GM23338 (cell line): ENCODE results near the gene NRBP1. TPM values are rescaled to one million over a fixed set of nuclear protein-coding genes. Genes with fewer than 3 reads are reported as not detected.

Experiments used
- ATAC-seq: fragments of 200-7000 bp; cut with Tn5 transposase; 3 replicates; pipeline ENCODE4 v1.9.1; 2020
- DNase-seq: peaks from one replicate; pipeline ENCODE4 v3.0.0-alpha.2; 2015; ENCODE audit warnings: low spot score
- H2AFZ ChIP-seq: fragments of 200-600 bp; sonication (generic); 2 replicates; pipeline ENCODE4 v1.8.0; 2016; ENCODE audit warnings: antibody characterized with exemption, mild to moderate bottlenecking, moderate library complexity
- H3F3A ChIP-seq: fragments of 200-600 bp; sonication (generic); replicated peaks from 2 replicates; pipeline ENCODE4 v1.8.0; 2017; ENCODE audit warnings: antibody characterized with exemption, mixed run types, low read depth
- H3K27ac ChIP-seq: fragments of 200-600 bp; sonication (generic); 2 replicates; pipeline ENCODE4 v1.6.1; 2016; ENCODE audit warnings: low read depth
- H3K27me3 ChIP-seq: fragments of 200-600 bp; sonication (generic); 2 replicates; pipeline ENCODE4 v1.8.0; 2016; ENCODE audit warnings: mild to moderate bottlenecking, mixed run types, moderate library complexity; ENCODE audit not compliant: insufficient read depth
- H3K36me3 ChIP-seq: fragments of 200-600 bp; sonication (generic); 2 replicates; pipeline ENCODE4 v1.8.0; 2016; ENCODE audit warnings: mild to moderate bottlenecking; ENCODE audit not compliant: insufficient read depth
- H3K4me1 ChIP-seq: fragments of 200-600 bp; sonication (generic); 2 replicates; pipeline ENCODE4 v1.8.0; 2016; ENCODE audit warnings: mild to moderate bottlenecking, moderate library complexity; ENCODE audit not compliant: insufficient read depth
- H3K4me2 ChIP-seq: fragments of 200-600 bp; sonication (generic); 2 replicates; pipeline ENCODE4 v1.7.1; 2017; ENCODE audit warnings: mixed run types
- H3K4me3 ChIP-seq: fragments of 200-600 bp; sonication (generic); 2 replicates; pipeline ENCODE4 v1.6.1; 2016; ENCODE audit warnings: mixed run types
- H3K79me2 ChIP-seq: fragments of 200-600 bp; sonication (generic); replicated peaks from 2 replicates; pipeline ENCODE4 v1.8.0; 2017; ENCODE audit warnings: mild to moderate bottlenecking; ENCODE audit not compliant: insufficient read depth
- H3K9me2 ChIP-seq: fragments of 200-600 bp; sonication (generic); 2 replicates; pipeline ENCODE4 v1.8.0; 2017; ENCODE audit not compliant: insufficient read depth
- H4K20me1 ChIP-seq: fragments of 200-600 bp; sonication (generic); replicated peaks from 2 replicates; pipeline ENCODE4 v1.8.0; 2017; ENCODE audit warnings: mild to moderate bottlenecking; ENCODE audit not compliant: insufficient read depth
- H3K27ac Mint-ChIP-seq: 2 replicates; pipeline ENCODE4 v1.8.0; 2020; ENCODE audit warnings: inconsistent platforms, mild to moderate bottlenecking, moderate library complexity, mixed read lengths
- H3K27me3 Mint-ChIP-seq: 3 replicates; pipeline ENCODE4 v1.8.0; 2022; ENCODE audit warnings: low read depth, mild to moderate bottlenecking, moderate library complexity, mixed read lengths, inconsistent platforms; ENCODE audit not compliant: insufficient read depth, poor library complexity
- H3K36me3 Mint-ChIP-seq: 3 replicates; pipeline ENCODE4 v1.8.0; 2021; ENCODE audit warnings: low read depth, mild to moderate bottlenecking, inconsistent platforms, moderate library complexity, mixed read lengths
- H3K4me1 Mint-ChIP-seq: 3 replicates; pipeline ENCODE4 v1.8.0; 2020; ENCODE audit warnings: mild to moderate bottlenecking, inconsistent platforms, mixed read lengths
- H3K4me3 Mint-ChIP-seq: 3 replicates; pipeline ENCODE4 v1.8.0; 2021; ENCODE audit warnings: moderate library complexity, mild to moderate bottlenecking, inconsistent platforms, mixed read lengths
- H3K9me3 Mint-ChIP-seq: 3 replicates; pipeline ENCODE4 v1.8.0; 2020; ENCODE audit warnings: moderate library complexity, mild to moderate bottlenecking, inconsistent platforms, mixed read lengths
- CREB1 ChIP-seq: fragments of 250-450 bp; sonication (Bioruptor Pico); IDR thresholded peaks from 2 replicates; pipeline ENCODE4 v1.5.0; 2020; ENCODE audit warnings: low read depth, mild to moderate bottlenecking, moderate library complexity
- JUNB ChIP-seq: IDR thresholded peaks from one replicate; pipeline ENCODE4 v1.6.1; 2016; ENCODE audit warnings: antibody characterized with exemption; ENCODE audit not compliant: unreplicated experiment
- NANOG ChIP-seq: IDR thresholded peaks from 2 replicates; pipeline ENCODE4 v1.6.1; 2016; ENCODE audit warnings: antibody characterized with exemption, borderline replicate concordance
- POLR2AphosphoS5 ChIP-seq: IDR thresholded peaks from 2 replicates; pipeline ENCODE4 v1.6.1; 2016; ENCODE audit warnings: antibody characterized with exemption, low read depth
- ZNF331 ChIP-seq: fragments of 250-450 bp; sonication (Bioruptor Pico); IDR thresholded peaks from 2 replicates; pipeline ENCODE4 v1.5.0; 2020; ENCODE audit warnings: low read depth, mild to moderate bottlenecking, moderate library complexity
- polyA plus RNA-seq: library from polyadenylated mRNA; unstranded; fragments of >200 nt; fragmentation: Nextera tagmentation; extraction: Ambion mirVana; gene quantifications from 2 replicates; pipeline ENCODE4 v1.2.1, GENCODE V29; 2016
- total RNA-seq: library from RNA; depleted of rRNA; stranded (reverse); fragments of >200 nt; shearing (Covaris generic); gene quantifications from 2 replicates; pipeline ENCODE4 v1.2.3, GENCODE V29; 2014
- TF ChIP-seq, protein P1 (sequence below), 2 experiments: fragments of 200-600 bp in 1 of 2; sonication (generic) in 1 of 2; conservative IDR thresholded peaks; 2 replicates each; pipeline versions ENCODE4 v1.5.1 to v1.6.1; 2016 to 2017; ENCODE audit warnings: antibody characterized with exemption in 2 of 2, low read depth in 2 of 2, mild to moderate bottlenecking in 2 of 2, moderate library complexity in 1 of 2
- TF ChIP-seq, protein P2 (sequence below): IDR thresholded peaks from 2 replicates; pipeline ENCODE4 v1.6.1; 2016; ENCODE audit warnings: antibody characterized with exemption
- TF ChIP-seq, protein P3 (sequence below): IDR thresholded peaks from one replicate; pipeline ENCODE4 v1.6.1; 2018; ENCODE audit warnings: antibody characterized with exemption; ENCODE audit not compliant: unreplicated experiment

NRBP1 gene
- total and polyA plus RNA-seq, 2 experiments from 2014 or later, result 75.0 to 128 TPM

DNA sequence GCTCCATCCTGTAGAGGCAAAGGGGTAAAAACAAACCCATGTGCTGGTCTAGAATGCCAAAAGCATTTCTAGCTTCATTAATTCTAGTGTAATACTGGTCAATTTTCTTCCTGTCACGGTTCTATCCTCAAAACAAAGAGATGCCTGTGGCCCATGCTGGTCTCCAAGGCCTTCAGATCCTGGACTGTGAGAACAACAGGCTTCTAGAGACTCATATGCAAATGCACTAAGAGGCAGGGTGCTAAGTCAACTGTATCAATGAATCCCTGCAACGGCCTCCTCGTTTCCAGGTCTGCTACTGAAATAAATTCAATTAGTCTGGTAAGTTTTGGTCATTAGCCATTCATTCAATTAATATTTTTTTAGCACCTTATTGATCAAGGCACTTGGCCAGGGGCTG, 57.1 kb downstream of the NRBP1 start (continued):
- TF ChIP-seq, protein P1, sequence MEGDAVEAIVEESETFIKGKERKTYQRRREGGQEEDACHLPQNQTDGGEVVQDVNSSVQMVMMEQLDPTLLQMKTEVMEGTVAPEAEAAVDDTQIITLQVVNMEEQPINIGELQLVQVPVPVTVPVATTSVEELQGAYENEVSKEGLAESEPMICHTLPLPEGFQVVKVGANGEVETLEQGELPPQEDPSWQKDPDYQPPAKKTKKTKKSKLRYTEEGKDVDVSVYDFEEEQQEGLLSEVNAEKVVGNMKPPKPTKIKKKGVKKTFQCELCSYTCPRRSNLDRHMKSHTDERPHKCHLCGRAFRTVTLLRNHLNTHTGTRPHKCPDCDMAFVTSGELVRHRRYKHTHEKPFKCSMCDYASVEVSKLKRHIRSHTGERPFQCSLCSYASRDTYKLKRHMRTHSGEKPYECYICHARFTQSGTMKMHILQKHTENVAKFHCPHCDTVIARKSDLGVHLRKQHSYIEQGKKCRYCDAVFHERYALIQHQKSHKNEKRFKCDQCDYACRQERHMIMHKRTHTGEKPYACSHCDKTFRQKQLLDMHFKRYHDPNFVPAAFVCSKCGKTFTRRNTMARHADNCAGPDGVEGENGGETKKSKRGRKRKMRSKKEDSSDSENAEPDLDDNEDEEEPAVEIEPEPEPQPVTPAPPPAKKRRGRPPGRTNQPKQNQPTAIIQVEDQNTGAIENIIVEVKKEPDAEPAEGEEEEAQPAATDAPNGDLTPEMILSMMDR (conservative IDR thresholded peaks at IDR 0.05; ENCODE audit: low read depth in 2 of 2), result no peak
- TF ChIP-seq ZNF331 (CRISPR knock-in tag), result no peak

DNA sequence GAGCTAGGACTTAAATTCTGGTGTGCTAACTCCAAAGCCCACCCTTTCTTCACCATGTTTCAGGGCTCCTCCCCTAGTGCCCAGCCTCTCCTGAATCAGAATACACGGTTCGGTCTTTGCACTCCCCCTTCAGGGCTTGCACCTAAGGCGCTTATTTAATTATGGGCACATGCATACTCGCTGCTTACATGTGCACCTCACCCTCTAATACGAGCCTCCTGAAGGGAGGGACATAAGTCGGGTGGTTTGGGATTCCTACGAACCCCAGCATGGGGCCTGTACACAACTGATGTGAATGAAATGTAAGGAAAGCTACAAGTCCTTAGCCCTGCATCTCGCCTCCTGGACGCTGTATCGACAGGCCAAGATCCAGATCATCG, 60.7 kb downstream of the NRBP1 start:
- Histone ChIP-seq H3K4me2 (peak overlapping the region; percentile 92), H3K4me3 (peak overlapping the region; percentile 69), H2AFZ (peak overlapping the region; percentile 93), H3K27me3 (peaks cover 9% of the 10 kb centered on the region), H3K27ac (no peak overlapping the region), H3K36me3 (no peaks in the 10 kb centered on the region), H3F3A (0 out of 2 replicates have a peak, but pooled peaks cover 3% of the 10 kb centered on the region), H3K9me2 (no peaks in the 10 kb centered on the region), H4K20me1 (no peaks in the 10 kb centered on the region), H3K79me2 (no peaks in the 10 kb centered on the region), H3K4me1 (peaks cover 11% of the 10 kb centered on the region)
- H3K36me3 Mint-ChIP-seq, result no peaks in the 10 kb centered on the region; the same call in 2 of the 3 replicates
- DNase-seq, result peak; percentile 20
- H3K27me3 Mint-ChIP-seq, result peaks cover 10% of the 10 kb centered on the region
- peaks cover 20% of the 10 kb centered on the region; the same call in 2 of the 3 replicates for H3K4me1 Mint-ChIP-seq
- TF ChIP-seq, protein P1 (conservative IDR thresholded peaks at IDR 0.05; ENCODE audit: low read depth in 2 of 2), result peak in 1 of 2 experiments; percentile 4; a peak in 1 of 4 replicates
- no peak for TF ChIP-seq JUNB
- peak; percentile 12 for ATAC-seq
- H3K27ac Mint-ChIP-seq, result peak overlapping the region; percentile 96
- peak overlapping the region; percentile 92 for H3K4me3 Mint-ChIP-seq
- no peaks in the 10 kb centered on the region; the same call in 2 of the 3 replicates for H3K9me3 Mint-ChIP-seq

DNA sequence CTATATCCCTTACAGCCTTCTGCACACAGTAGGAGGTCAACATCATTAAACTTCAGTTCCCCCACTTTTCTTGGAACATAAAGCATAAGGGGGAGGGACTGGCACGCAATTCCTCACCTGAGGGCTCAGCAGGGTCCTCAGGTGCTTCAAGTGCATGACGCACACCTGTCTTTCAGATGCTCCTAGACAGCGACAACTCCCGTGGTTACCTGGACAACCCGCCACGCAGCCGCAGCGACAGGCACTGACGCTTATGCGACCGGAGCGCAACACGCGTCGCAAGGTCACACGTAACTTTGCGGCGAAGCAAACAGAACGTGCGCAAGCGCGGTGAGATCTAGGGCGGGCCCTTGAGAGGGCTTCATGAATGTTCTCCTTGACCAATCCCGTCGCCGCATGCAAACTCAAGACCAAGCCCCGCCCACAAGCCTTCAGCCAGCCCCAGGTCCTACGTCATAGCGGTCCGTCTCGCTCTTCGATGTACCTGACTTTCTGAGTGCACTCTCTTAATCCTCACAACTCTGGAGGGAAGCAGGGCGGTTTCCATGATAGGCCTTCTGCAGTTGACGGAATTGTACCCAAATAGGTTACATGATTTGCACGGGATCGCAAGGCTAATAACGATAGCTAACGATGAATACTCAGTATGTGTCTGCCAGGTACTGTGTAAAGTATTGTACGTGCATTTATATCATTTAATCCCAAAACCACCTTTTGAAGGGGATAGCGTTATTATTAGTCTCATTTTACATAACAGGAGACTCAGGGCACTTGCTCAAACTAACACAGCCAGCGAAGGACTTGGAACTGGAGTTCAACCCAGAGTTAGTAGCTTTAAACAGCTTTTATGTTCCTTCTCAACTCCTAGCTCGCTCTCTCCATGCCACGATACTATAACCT, 61.3 kb downstream of the NRBP1 start, which contains the start of gene IFT172:
IFT172 (minus strand) TSS at position 246 of the 900 bp plus-strand sequence; CDS start at position 156, 90 bp downstream.
- Histone ChIP-seq H2AFZ (peak within 1 kb of the TSS; percentile 93), H3F3A (0 out of 2 replicates have a peak, but pooled peaks cover 3% of the 10 kb centered on the region), H3K4me3 (peak within 1 kb of the TSS; percentile 69), H3K79me2 (no peaks in the 10 kb centered on the region), H3K4me1 (peaks cover 14% of the 10 kb centered on the region), H3K27me3 (peaks cover 15% of the 10 kb centered on the region), H4K20me1 (no peaks in the 10 kb centered on the region), H3K9me2 (no peaks in the 10 kb centered on the region), H3K36me3 (no peaks in the 10 kb centered on the region), H3K27ac (no peak within 1 kb of the TSS), H3K4me2 (peak within 1 kb of the TSS; percentile 92)
- DNase-seq (peak; percentile 100), ATAC-seq (peak; percentile 87)
- no peaks in the 10 kb centered on the region; the same call in 2 of the 3 replicates for H3K9me3 Mint-ChIP-seq
- no peaks in the 10 kb centered on the region; the same call in 2 of the 3 replicates for H3K36me3 Mint-ChIP-seq
- H3K27me3 Mint-ChIP-seq, result peaks cover 14% of the 10 kb centered on the region
- H3K4me3 Mint-ChIP-seq, result peak within 1 kb of the TSS; percentile 92
- peaks cover 21% of the 10 kb centered on the region; the same call in 2 of the 3 replicates for H3K4me1 Mint-ChIP-seq
- peak within 1 kb of the TSS; percentile 96 for H3K27ac Mint-ChIP-seq
- TF ChIP-seq CREB1 (CRISPR knock-in tag) (peak; percentile 96), NANOG (no peak), JUNB (no peak), POLR2AphosphoS5 (peak; percentile 91)
- TF ChIP-seq, protein P2, sequence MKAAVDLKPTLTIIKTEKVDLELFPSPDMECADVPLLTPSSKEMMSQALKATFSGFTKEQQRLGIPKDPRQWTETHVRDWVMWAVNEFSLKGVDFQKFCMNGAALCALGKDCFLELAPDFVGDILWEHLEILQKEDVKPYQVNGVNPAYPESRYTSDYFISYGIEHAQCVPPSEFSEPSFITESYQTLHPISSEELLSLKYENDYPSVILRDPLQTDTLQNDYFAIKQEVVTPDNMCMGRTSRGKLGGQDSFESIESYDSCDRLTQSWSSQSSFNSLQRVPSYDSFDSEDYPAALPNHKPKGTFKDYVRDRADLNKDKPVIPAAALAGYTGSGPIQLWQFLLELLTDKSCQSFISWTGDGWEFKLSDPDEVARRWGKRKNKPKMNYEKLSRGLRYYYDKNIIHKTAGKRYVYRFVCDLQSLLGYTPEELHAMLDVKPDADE, result no peak
- TF ChIP-seq, protein P3, sequence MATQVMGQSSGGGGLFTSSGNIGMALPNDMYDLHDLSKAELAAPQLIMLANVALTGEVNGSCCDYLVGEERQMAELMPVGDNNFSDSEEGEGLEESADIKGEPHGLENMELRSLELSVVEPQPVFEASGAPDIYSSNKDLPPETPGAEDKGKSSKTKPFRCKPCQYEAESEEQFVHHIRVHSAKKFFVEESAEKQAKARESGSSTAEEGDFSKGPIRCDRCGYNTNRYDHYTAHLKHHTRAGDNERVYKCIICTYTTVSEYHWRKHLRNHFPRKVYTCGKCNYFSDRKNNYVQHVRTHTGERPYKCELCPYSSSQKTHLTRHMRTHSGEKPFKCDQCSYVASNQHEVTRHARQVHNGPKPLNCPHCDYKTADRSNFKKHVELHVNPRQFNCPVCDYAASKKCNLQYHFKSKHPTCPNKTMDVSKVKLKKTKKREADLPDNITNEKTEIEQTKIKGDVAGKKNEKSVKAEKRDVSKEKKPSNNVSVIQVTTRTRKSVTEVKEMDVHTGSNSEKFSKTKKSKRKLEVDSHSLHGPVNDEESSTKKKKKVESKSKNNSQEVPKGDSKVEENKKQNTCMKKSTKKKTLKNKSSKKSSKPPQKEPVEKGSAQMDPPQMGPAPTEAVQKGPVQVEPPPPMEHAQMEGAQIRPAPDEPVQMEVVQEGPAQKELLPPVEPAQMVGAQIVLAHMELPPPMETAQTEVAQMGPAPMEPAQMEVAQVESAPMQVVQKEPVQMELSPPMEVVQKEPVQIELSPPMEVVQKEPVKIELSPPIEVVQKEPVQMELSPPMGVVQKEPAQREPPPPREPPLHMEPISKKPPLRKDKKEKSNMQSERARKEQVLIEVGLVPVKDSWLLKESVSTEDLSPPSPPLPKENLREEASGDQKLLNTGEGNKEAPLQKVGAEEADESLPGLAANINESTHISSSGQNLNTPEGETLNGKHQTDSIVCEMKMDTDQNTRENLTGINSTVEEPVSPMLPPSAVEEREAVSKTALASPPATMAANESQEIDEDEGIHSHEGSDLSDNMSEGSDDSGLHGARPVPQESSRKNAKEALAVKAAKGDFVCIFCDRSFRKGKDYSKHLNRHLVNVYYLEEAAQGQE, result no peak
- TF ChIP-seq, protein P1 (conservative IDR thresholded peaks at IDR 0.05; ENCODE audit: low read depth in 2 of 2), result no peak
